HCT116 (cell line): ENCODE results near the gene TMC3. TPM values are rescaled to one million over a fixed set of nuclear protein-coding genes. Genes with fewer than 3 reads are reported as not detected.

Experiments used
- ATAC-seq: fragments of 200-7000 bp; cut with Tn5 transposase; 2 replicates; pipeline ENCODE4 v1.9.1; 2020; ENCODE audit warnings: mild to moderate bottlenecking, moderate library complexity
- BruUV-seq: library from RNA; stranded (reverse); fragments of 400-500 nt; replicated peaks from 2 replicates; lab custom pipeline; 2021; lab: Mats Ljungman, UMichigan
- CTCF ChIA-PET: fragments of 300-600 bp; sonication (Branson Sonifier 250); formaldehyde crosslinking; loops from one replicate; lab custom pipeline; 2021; ENCODE audit warnings: antibody characterized with exemption; lab: Charles Lee
- POLR2A ChIA-PET: fragments of 300-600, 350-600 bp; sonication (Branson Sonifier 250); formaldehyde crosslinking; loops from one replicate; lab custom pipeline; 2021; ENCODE audit warnings: antibody characterized with exemption; lab: Charles Lee
- RAD21 ChIA-PET, 2 experiments: fragments of 300-600 bp; sonication (Branson Sonifier 250); formaldehyde crosslinking; loops; one replicate each; lab custom pipeline; 2023; ENCODE audit warnings: low total read pairs in 2 of 2; ENCODE audit not compliant: uncharacterized antibody in 2 of 2, unreplicated experiment in 2 of 2, low non-redundant PET in 1 of 2; lab: Charles Lee
- DNase-seq: peaks from one replicate; pipeline ENCODE4 v3.0.0-alpha.2; 2010; ENCODE audit warnings: low read depth, low spot score
- H2AFZ ChIP-seq: fragments of 200-600 bp; shearing (Covaris generic), sonication (generic); 2 replicates; pipeline ENCODE4 v1.6.1; 2017; ENCODE audit warnings: low read depth, mixed run types, mixed read lengths, antibody characterized with exemption, low read length; ENCODE audit not compliant: poor library complexity, severe bottlenecking
- H3K27ac ChIP-seq: 2 replicates; pipeline ENCODE4 v1.5.1; 2012; ENCODE audit warnings: low read depth, low read length
- H3K27me3 ChIP-seq: fragments of 200-600 bp; sonication (generic); 2 replicates; pipeline ENCODE4 v1.6.1; 2016; ENCODE audit warnings: mixed run types, low read length, mixed read lengths; ENCODE audit not compliant: insufficient read depth
- H3K36me3 ChIP-seq, 2 experiments: fragments of 200-500 bp in 1 of 2; fragments of 200-600 bp in 1 of 2; sonication (Bioruptor generic) in 1 of 2; sonication (generic) in 1 of 2; 2 replicates each; pipeline versions ENCODE4 v1.5.1 to v1.6.1; 2014 to 2016; ENCODE audit warnings: low read length in 2 of 2, inconsistent platforms in 1 of 2, mixed read lengths in 1 of 2, mixed run types in 1 of 2; ENCODE audit not compliant: insufficient read depth in 2 of 2, control insufficient read depth in 1 of 2
- H3K4me1 ChIP-seq, 2 experiments: fragments of 200-600 bp in 1 of 2; sonication (generic) in 1 of 2; 2 replicates each; pipeline versions ENCODE4 v1.5.1 to v1.6.1; 2012 to 2017; ENCODE audit warnings: low read length in 2 of 2, inconsistent platforms in 1 of 2, mild to moderate bottlenecking in 1 of 2, mixed read lengths in 1 of 2, mixed run types in 1 of 2, moderate library complexity in 1 of 2; ENCODE audit not compliant: insufficient read depth in 2 of 2, control insufficient read depth in 1 of 2
- H3K4me2 ChIP-seq: fragments of 200-600 bp; sonication (generic); 2 replicates; pipeline ENCODE4 v1.6.1; 2017; ENCODE audit warnings: mixed run types, low read length, mixed read lengths
- H3K4me3 ChIP-seq, 2 experiments: fragments of 200-600 bp in 1 of 2; sonication (generic) in 1 of 2; replicated peaks in 1 of 2; 2 replicates each; pipeline ENCODE4 v1.5.1; 2011 to 2016; ENCODE audit warnings: low read length in 2 of 2, control low read depth in 1 of 2, low read depth in 1 of 2, mild to moderate bottlenecking in 1 of 2, mixed read lengths in 1 of 2, mixed run types in 1 of 2
- H3K79me2 ChIP-seq: fragments of 200-600 bp; sonication (generic); 2 replicates; pipeline ENCODE4 v1.6.1; 2017; ENCODE audit warnings: mild to moderate bottlenecking, mixed run types, low read length, moderate library complexity, mixed read lengths; ENCODE audit not compliant: insufficient read depth
- H3K9ac ChIP-seq: fragments of 200-600 bp; sonication (generic); 2 replicates; pipeline ENCODE4 v1.6.1; 2016; ENCODE audit warnings: low read length, mixed read lengths
- H3K9me2 ChIP-seq: fragments of 200-600 bp; sonication (generic), shearing (Covaris generic); 2 replicates; pipeline ENCODE4 v1.6.1; 2017; ENCODE audit warnings: mixed run types, mild to moderate bottlenecking, moderate library complexity; ENCODE audit not compliant: insufficient read depth
- H3K9me3 ChIP-seq, 2 experiments: fragments of 200-500 bp in 1 of 2; fragments of 200-600 bp in 1 of 2; sonication (Bioruptor generic) in 1 of 2; sonication (generic) in 1 of 2; 2 replicates each; pipeline ENCODE4 v1.6.1; 2014 to 2017; ENCODE audit warnings: low read length in 2 of 2, mixed read lengths in 2 of 2, inconsistent platforms in 1 of 2, low read depth in 1 of 2, mild to moderate bottlenecking in 1 of 2, mixed run types in 1 of 2, moderate library complexity in 1 of 2; ENCODE audit not compliant: control insufficient read depth in 1 of 2, insufficient read depth in 1 of 2
- H4K20me1 ChIP-seq: fragments of 200-600 bp; sonication (generic), shearing (Covaris generic); 2 replicates; pipeline ENCODE4 v1.6.1; 2017; ENCODE audit warnings: mixed run types, mild to moderate bottlenecking, moderate library complexity; ENCODE audit not compliant: insufficient read depth
- ATF3 ChIP-seq: IDR thresholded peaks from 2 replicates; pipeline ENCODE4 v1.6.1; 2012
- CEBPB ChIP-seq: IDR thresholded peaks from 2 replicates; pipeline ENCODE4 v1.6.1; 2012; ENCODE audit warnings: low read depth
- CTCF ChIP-seq, 3 experiments: fragments of 200-600 bp in 1 of 3; sonication (generic) in 1 of 3; IDR thresholded peaks in 2 of 3; conservative IDR thresholded peaks in 1 of 3; 2 replicates each; pipeline ENCODE4 v1.5.1; 2012 to 2017; ENCODE audit warnings: low read depth in 2 of 3, low read length in 2 of 3, antibody characterized with exemption in 1 of 3, borderline replicate concordance in 1 of 3, control low read depth in 1 of 3, mild to moderate bottlenecking in 1 of 3, mixed read lengths in 1 of 3, mixed run types in 1 of 3, moderate library complexity in 1 of 3; ENCODE audit not compliant: insufficient read depth in 1 of 3
- EGR1 ChIP-seq: IDR thresholded peaks from 2 replicates; pipeline ENCODE4 v1.6.1; 2012; ENCODE audit warnings: low read depth
- ELF1 ChIP-seq: IDR thresholded peaks from 2 replicates; pipeline ENCODE4 v1.6.1; 2012; ENCODE audit warnings: low read depth, borderline replicate concordance
- EZH2 ChIP-seq: fragments of 200-600 bp; sonication (generic); IDR thresholded peaks from 2 replicates; pipeline ENCODE4 v1.6.1; 2017; ENCODE audit warnings: antibody characterized with exemption, mixed run types
- EZH2phosphoT487 ChIP-seq: fragments of 200-600 bp; IDR thresholded peaks from 2 replicates; pipeline ENCODE4 v1.6.1; 2018; ENCODE audit warnings: antibody characterized with exemption, borderline replicate concordance
- FOSL1 ChIP-seq: IDR thresholded peaks from 2 replicates; pipeline ENCODE4 v1.6.1; 2012; ENCODE audit warnings: low read depth
- JUND ChIP-seq: IDR thresholded peaks from 2 replicates; pipeline ENCODE4 v1.6.1; 2012
- MAX ChIP-seq: IDR thresholded peaks from 2 replicates; pipeline ENCODE4 v1.6.1; 2012
- POLR2A ChIP-seq: IDR thresholded peaks from 2 replicates; pipeline ENCODE4 v1.7.0; 2011; ENCODE audit warnings: borderline replicate concordance; ENCODE audit not compliant: insufficient read depth, insufficient read length; ENCODE audit errors: extremely low read depth
- POLR2AphosphoS5 ChIP-seq: IDR thresholded peaks from 2 replicates; pipeline ENCODE4 v1.6.1; 2011; ENCODE audit warnings: mild to moderate bottlenecking, low read depth, low read length, moderate library complexity
- REST ChIP-seq: IDR thresholded peaks from 2 replicates; pipeline ENCODE4 v1.6.1; 2012; ENCODE audit warnings: low read depth
- SIN3A ChIP-seq: IDR thresholded peaks from 2 replicates; pipeline ENCODE4 v1.6.1; 2012; ENCODE audit warnings: low read depth
- SP1 ChIP-seq: IDR thresholded peaks from 2 replicates; pipeline ENCODE4 v1.6.1; 2012; ENCODE audit warnings: low read depth
- SRF ChIP-seq: IDR thresholded peaks from 2 replicates; pipeline ENCODE4 v1.6.1; 2012; ENCODE audit warnings: low read depth
- TCF7L2 ChIP-seq: IDR thresholded peaks from 2 replicates; pipeline ENCODE4 v1.7.0; 2011; ENCODE audit warnings: borderline replicate concordance, inconsistent platforms; ENCODE audit not compliant: insufficient read depth, insufficient read length; ENCODE audit errors: extremely low read depth
- YY1 ChIP-seq: IDR thresholded peaks from 2 replicates; pipeline ENCODE4 v1.6.1; 2011; ENCODE audit warnings: low read length, low read depth, moderate library complexity, mild to moderate bottlenecking; ENCODE audit not compliant: insufficient replicate concordance; ENCODE audit errors: extremely low read depth
- ZNF274 ChIP-seq: fragments of 200-500 bp; sonication (Bioruptor generic); IDR thresholded peaks from 2 replicates; pipeline ENCODE4 v1.6.1; 2014; ENCODE audit warnings: mild to moderate bottlenecking, low read depth, low read length, inconsistent platforms
- intact Hi-C: fragments of 100-400 bp; cut with micrococcal nuclease; formaldehyde crosslinking; loops from 2 replicates; pipeline ENCODE4 v1.10.0; 2022
- total RNA-seq: library from RNA; stranded (reverse); gene quantifications from one replicate; pipeline ENCODE4 v1.2.1, GENCODE V29; 2021; ENCODE audit not compliant: unreplicated experiment

TMC3 gene
- total RNA-seq, 1 experiment from 2014 or later, result not detected

- no peak overlapping the region for H2AFZ ChIP-seq
- RAD21 ChIA-PET, result no interaction called here
- H3K4me2 ChIP-seq, result no peak overlapping the region
- H3K4me1 ChIP-seq, result no peaks in the 10 kb centered on the region
- no peaks in the 10 kb centered on the region for H3K9me3 ChIP-seq
- H3K79me2 ChIP-seq, result no peaks in the 10 kb centered on the region
- POLR2A ChIA-PET, result no interaction called here
- DNase-seq (no peak), ATAC-seq (no peak)
- no peaks in the 10 kb centered on the region for H3K27me3 ChIP-seq
- H3K27ac ChIP-seq, result no peak overlapping the region
- no peak overlapping the region for H3K4me3 ChIP-seq
- no peaks in the 10 kb centered on the region for H3K36me3 ChIP-seq
- H3K9me2 ChIP-seq, result no peaks in the 10 kb centered on the region
- H4K20me1 ChIP-seq, result no peaks in the 10 kb centered on the region
- intact Hi-C loops, result no loop called here
- CTCF ChIA-PET, result interaction anchor here (1.0 to 1.5 kb wide), 2 partner anchors 13 to 64 kb away, joined by 3 read pairs; no protein-coding TSS in a partner anchor
- no peak overlapping the region for H3K9ac ChIP-seq
- TF ChIP-seq ELF1, result no peak
- no peak for TF ChIP-seq REST
- TF ChIP-seq CEBPB, result no peak
- TF ChIP-seq ZNF274, result no peak
- TF ChIP-seq JUND, result no peak
- TF ChIP-seq POLR2A, result no peak
- no peak for TF ChIP-seq CTCF (IDR thresholded peaks at IDR 0.05 in 2 of 3, conservative IDR thresholded peaks at IDR 0.05 in 1 of 3; ENCODE audit: borderline replicate concordance in 1 of 3, insufficient read depth in 1 of 3, low read depth in 2 of 3, low read length in 2 of 3)
- TF ChIP-seq YY1, result no peak
- no peak for TF ChIP-seq EGR1
- TF ChIP-seq SIN3A, result no peak
- no peak for TF ChIP-seq EZH2phosphoT487
- no peak for TF ChIP-seq ATF3
- no peak for TF ChIP-seq FOSL1
- no peak for TF ChIP-seq POLR2AphosphoS5
- TF ChIP-seq SRF, result no peak
- TF ChIP-seq EZH2, result no peak
- TF ChIP-seq SP1, result no peak
- no peak for TF ChIP-seq TCF7L2
- TF ChIP-seq MAX, result no peak
- BruUV-seq, result no TSS peak
These were observed 43.5 kb downstream of the TMC3 start for GRCh38 chr15:81330366-81331090.
